Body of pancreas (tissue), 4 donors: ENCODE data around the gene TSPO2.

Source experiments
- POLR2A ChIP-seq, 3 donors: fragments of 450-650 bp; IDR thresholded peaks; one replicate each; pipeline ENCODE4 v1.6.1; 2016; ENCODE audit warnings: antibody characterized with exemption in 3 of 3, mild to moderate bottlenecking in 2 of 3
- TF ChIP-seq, protein P1 (sequence below), 7 experiments: fragments of 450-650 bp in 4 of 7; fragments of 200-600 bp in 3 of 7; sonication (generic) in 3 of 7; IDR thresholded peaks; one replicate each; pipeline ENCODE4 v1.5.1; 2016 to 2019; ENCODE audit warnings: antibody characterized with exemption in 7 of 7

DNA sequence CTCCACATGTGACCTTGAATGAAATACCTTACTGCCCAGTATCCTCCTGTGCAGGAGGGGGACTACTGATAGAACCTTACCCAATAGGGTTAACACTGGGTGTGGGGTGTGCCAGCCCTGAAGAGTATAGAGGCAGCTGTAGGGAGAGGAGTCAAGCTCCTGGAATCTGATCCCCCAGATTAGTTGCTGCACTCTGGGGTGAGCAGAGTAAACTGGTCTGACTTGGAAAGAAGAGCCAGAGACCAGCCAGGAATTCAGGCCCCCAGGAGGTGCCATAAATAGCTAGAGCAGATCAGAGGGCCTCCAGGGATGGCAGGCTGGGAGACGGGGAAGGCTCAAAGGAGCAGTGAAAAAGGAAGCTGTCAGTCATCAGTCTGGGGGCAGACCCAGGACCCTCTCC lies 7.3 kb downstream of the TSPO2 start:
- TF ChIP-seq, protein P1, sequence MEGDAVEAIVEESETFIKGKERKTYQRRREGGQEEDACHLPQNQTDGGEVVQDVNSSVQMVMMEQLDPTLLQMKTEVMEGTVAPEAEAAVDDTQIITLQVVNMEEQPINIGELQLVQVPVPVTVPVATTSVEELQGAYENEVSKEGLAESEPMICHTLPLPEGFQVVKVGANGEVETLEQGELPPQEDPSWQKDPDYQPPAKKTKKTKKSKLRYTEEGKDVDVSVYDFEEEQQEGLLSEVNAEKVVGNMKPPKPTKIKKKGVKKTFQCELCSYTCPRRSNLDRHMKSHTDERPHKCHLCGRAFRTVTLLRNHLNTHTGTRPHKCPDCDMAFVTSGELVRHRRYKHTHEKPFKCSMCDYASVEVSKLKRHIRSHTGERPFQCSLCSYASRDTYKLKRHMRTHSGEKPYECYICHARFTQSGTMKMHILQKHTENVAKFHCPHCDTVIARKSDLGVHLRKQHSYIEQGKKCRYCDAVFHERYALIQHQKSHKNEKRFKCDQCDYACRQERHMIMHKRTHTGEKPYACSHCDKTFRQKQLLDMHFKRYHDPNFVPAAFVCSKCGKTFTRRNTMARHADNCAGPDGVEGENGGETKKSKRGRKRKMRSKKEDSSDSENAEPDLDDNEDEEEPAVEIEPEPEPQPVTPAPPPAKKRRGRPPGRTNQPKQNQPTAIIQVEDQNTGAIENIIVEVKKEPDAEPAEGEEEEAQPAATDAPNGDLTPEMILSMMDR (IDR thresholded peaks at IDR 0.05): no peak
- TF ChIP-seq POLR2A (IDR thresholded peaks at IDR 0.05): no peak
